ENCODE results near the gene CACNA2D2.

CACNA2D2 gene

GRCh38 chr3:50454481-50455070 lies 48.9 kb downstream of the CACNA2D2 start:
- peak; percentile 43 for DNase-seq

- no peak for DNase-seq
Observed at GRCh38 chr3:50453907-50454306, 49.5 kb downstream of the CACNA2D2 start.

- peak; percentile 76 for DNase-seq
Observed at GRCh38 chr3:50450209-50450921, 53.1 kb downstream of the CACNA2D2 start.

- DNase-seq = no peak
Observed at GRCh38 chr3:50448752-50449539, 54.5 kb downstream of the CACNA2D2 start.

GRCh38 chr3:50447290-50447840 lies 56.1 kb downstream of the CACNA2D2 start:
- DNase-seq = no peak

- DNase-seq = no peak
Observed at GRCh38 chr3:50445919-50446318, 57.5 kb downstream of the CACNA2D2 start.

GRCh38 chr3:50444782-50445181 lies 58.7 kb downstream of the CACNA2D2 start:
- DNase-seq = no peak

- no peak for DNase-seq
Observed at GRCh38 chr3:50444213-50444612, 59.2 kb downstream of the CACNA2D2 start.

- DNase-seq = peak; percentile 75
Observed at GRCh38 chr3:50442945-50443579, 60.4 kb downstream of the CACNA2D2 start.

- no peak for DNase-seq
Observed at GRCh38 chr3:50441424-50442217, 61.8 kb downstream of the CACNA2D2 start.

GRCh38 chr3:50436114-50436674 lies 67.2 kb downstream of the CACNA2D2 start:
- peak; percentile 60 for DNase-seq

GRCh38 chr3:50435371-50436113 lies 67.9 kb downstream of the CACNA2D2 start:
- DNase-seq = no peak

- no peak for DNase-seq
Observed at GRCh38 chr3:50433954-50434353, 69.5 kb downstream of the CACNA2D2 start.

- no peak for DNase-seq
Observed at GRCh38 chr3:50430950-50431435, 72.4 kb downstream of the CACNA2D2 start.

- DNase-seq = no peak
Observed at GRCh38 chr3:50430191-50430590, 73.2 kb downstream of the CACNA2D2 start.

- DNase-seq = no peak
Observed at GRCh38 chr3:50428007-50428633, 75.3 kb downstream of the CACNA2D2 start.

GRCh38 chr3:50427217-50427616 lies 76.2 kb downstream of the CACNA2D2 start:
- DNase-seq = no peak

- no peak for DNase-seq
Observed at GRCh38 chr3:50425911-50426310, 77.5 kb downstream of the CACNA2D2 start.

- no peak for DNase-seq
Observed at GRCh38 chr3:50423543-50423942, 79.9 kb downstream of the CACNA2D2 start.

GRCh38 chr3:50422153-50422552 lies 81.3 kb downstream of the CACNA2D2 start:
- no peak for DNase-seq

Data from right hindlimb (tissue), 1 donor.